ENCODE data around the gene FAM20C. TPM values are rescaled to one million over a fixed set of nuclear protein-coding genes. Genes with fewer than 3 reads are reported as not detected.
A peak's percentile ranks its signal among the peaks of the same experiment; 100 is the strongest.

FAM20C gene
- polyA plus RNA-seq (ENCODE audit: insufficient read length): 32.0 TPM

DNA sequence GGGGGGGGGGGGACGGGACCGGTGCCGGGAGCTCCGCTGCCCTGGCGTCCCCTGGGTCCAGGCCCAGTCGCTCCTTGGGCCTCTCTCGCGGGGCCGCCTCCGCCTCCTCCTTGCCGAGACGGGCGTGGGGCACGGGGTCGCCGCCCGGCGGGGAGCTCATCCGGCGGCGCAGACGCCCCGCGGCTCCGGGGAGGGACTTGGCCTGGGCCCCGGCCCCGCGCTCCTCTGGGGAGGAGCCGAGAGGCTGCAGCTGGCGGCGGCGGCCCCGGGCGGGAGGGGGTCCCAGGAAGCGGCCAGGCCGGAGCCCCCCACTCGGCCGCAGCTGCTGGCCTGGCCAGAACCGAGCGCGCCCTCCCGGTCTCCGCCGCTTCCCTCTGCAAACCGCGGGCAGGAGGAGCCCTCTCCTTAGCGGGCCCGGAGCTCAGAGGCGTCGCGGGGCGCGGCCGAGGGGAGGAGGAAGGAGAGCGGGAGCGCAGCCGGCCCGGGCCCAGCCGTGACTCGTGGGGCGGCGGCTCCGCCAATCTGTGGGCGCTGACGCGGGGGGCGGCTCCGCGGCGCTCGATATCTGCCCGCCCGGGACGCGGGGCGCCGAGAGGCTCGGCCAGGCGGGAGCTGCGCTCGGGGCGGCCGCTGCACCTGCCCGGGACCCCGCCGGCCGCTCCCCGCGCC, at the start of gene FAM20C:
FAM20C (plus strand) TSS at position 591 of the 669 bp plus-strand sequence. CDS start 629 bp downstream, outside the sequence.
- no peak for DNase-seq (ENCODE audit: low read depth)

DNA sequence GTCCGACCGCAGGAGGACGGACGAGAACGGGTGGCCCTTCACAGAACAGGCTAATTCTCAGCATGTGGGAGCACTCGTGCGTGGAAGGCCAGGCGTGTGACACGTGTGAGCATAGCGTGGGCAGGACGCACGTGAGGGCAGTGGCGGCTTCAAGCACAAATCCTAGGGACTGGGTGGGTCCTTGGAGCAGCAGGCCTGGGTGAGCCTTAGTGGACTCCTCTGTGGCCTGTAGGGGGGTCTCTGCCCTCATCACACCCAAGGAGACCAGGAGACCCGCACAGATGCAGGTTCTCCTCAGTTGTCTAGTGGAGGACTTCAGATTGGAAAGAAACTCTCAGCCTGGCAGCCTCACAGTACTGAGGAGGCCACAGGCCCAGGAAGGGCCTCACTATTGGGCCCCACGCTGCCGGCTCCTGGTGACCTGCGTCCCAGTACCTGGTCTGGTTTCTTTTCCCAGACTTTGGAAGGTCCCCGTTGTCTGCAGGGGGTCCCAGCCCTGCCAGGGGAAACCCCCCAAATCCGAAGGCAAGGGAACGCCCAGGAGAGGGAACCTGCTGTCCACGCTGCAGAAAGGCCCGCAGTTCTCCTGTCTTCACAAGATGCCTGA, 49.1 kb upstream of the FAM20C start:
- no peak for DNase-seq (ENCODE audit: low read depth)

DNA sequence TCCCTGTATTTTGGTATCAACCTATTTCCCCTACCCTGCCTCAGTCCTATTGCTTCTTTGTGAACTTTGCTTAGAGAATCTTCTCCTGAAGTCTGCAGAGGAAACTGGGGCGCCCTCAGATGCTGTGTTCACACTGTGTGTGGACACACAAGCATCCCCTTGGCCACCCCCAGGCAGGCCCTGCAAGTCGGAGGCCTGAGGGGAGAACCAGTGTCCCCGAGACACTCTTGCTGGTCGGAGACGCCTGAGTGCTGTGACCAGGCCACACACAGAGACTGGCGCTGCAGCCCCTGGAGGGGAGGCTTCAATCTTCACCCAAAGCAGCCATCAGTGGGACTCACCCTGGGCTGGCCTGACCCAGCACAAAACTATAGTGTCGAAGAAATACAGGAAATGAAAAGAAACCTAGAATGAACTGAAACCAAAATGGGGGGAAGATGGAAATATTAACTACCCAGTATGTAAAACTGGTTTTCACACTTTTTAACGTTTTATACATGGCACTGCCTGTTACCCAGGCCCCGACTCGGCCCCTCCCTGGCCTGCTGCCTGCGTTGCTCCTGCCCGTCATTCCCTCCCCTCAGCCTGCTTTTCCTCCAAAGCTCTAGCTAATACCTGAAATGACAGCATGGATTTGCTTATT, 48.4 kb upstream of the FAM20C start:
- DNase-seq (ENCODE audit: low read depth): no peak

DNA sequence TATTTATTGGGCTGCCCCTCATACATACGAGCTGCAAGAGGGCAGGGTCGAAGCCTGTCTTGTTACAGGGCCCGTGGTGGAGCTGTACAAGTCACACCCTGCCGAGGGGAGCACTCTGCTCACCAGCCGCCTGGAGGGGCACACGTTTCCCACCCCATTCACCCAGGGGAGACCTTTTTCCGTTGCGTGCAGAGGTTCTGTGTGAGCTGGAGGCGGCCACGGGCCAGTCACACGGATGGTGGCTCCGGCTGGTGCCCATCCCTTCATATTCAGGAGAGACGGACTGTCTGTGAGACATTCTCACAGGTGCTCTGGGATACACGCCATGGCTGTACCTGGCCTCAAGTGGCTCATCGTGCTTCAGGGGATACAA, 47.9 kb upstream of the FAM20C start:
- DNase-seq (ENCODE audit: low read depth): no peak

DNA sequence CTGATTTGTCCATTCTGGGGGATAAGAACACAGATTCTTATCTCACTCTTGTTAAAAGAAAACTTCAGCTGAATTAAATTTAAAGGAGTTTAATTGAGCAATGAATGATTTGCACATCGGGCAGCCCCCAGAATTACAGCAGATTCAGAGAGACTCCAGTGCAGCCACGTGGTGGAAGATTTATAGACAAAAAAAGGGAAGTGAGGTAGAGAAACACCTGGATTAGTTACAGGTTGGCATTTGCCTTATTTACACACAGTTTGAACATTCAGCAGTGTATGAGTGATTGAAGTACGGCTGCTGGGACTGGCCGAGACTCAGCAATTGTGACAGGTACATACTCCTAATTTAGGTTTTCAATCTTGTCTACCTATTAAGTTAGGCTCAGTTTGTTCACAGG, 46.5 kb upstream of the FAM20C start:
- no peak for DNase-seq (ENCODE audit: low read depth)

DNA sequence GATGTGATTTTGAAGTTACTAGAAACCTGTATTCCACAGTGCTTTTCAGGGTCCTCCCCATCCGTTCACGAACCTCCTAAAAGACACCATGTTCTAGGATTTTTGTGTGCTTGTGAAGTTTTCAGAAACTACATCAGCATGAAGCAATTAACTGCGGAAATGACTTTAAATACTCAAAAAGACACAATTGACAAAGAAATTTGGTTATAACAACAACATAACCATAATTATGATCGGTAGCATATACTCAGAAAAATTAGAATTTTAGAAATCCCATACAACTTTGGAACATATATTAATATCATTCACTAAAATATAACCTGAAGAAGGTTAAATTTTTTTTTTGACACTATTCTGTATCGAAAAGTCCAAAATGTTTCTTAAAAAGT, 43.8 kb upstream of the FAM20C start:
- DNase-seq (ENCODE audit: low read depth): no peak

DNA sequence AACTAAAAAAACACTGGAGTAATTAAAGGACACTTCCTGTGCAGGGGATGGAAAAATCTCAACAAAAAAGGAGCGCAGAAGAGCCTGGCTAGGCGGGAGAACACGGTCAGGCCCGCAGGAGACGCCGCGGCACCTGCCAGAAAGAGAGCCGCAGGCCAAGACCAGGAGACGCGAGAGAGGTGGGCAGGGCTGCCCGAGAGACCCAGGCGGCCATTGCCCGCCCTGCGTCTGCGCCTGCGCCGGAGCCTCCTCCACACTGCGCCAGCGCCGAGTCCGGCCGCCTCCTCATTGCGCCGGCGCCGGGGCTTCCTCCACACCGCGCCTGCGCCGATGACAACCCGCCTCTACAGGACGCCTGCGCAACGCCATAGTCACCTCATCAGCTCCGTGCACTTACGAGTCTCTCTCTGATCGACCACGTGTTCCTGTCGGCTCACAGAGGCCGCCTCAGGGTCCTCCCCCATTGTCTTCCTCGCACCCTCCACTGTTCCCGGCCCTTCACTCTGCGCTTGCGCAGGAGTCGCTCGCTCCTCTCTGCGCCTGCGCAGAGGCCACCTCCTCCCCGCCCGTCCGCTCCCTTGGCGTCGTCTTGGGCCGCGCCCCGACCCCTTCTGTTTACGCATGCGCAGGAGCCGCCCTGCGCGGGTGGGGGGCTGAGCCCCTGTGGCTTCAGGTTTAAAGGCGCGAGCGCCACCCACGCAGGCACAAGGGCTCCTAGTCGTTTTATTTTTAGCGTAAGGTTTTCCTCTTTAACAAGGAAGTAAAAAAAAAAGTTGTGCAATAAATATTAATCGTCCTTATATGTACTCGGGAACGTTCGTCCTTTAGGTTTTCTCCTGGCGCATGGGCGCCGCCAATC, 43.2 kb upstream of the FAM20C start:
- peak; percentile 98 for DNase-seq (ENCODE audit: low read depth)

DNA sequence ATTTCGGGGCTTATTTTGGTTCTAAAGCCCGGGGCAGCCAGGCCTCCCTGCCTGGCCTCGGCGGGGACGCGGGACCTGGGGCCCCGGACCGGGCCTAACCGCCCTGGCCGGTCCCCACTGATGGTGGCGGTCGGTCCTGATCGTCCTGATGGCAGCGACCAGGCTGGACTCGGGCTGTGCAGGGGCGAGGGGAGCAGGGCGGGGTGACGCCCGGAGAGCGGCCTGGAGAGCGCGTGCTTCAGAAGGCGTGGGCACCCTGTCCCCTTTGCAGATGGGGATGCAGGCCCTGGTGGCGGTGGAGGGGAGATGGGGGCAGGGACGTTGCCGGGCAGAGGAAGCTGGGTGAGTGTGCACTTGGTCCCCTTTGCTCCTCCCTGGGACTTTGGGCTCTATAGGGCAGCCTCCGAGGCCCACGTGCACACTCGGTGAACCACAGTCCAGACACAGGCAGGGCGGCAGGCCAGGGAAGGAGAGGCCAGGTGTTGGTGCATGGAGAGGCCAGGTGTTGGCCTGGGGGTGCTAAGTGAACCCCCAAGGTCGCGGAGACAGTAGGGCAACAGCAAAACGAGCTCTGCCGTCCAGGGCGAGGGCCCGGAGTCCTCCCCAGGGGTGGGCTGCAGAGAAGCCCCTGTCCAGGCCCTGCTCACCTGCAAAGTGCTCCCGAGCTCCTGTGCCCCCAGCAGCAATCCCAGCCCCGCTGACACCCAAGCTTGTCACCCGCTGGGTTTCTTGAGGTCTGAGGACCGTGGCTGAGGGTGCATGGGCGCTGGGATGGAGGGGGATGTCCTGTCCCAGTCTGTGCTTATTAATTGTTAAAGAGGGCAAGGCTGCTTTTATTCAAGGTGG, 42.4 kb upstream of the FAM20C start:
- DNase-seq (ENCODE audit: low read depth): no peak

DNA sequence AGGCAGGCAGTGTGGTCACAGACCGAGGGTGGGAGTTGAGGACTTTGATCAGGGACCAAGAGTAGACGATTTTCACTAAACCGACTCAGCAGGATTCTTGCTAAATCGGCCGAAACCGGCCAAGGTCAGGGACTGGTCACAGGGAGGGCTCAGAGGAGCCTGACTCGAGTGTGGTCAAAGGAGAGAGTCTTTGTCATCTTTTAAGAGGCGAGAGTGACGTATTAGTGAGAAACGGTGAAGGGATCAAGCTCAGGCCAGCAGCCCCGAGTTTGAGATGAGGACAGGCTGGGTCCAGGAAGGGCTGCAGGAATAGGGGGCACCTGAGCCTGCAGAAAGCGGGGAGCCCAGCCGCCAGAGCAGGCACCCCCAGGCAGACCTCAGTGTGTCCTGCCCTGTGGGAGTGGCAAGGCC, 41.6 kb upstream of the FAM20C start:
- DNase-seq (ENCODE audit: low read depth): no peak

DNA sequence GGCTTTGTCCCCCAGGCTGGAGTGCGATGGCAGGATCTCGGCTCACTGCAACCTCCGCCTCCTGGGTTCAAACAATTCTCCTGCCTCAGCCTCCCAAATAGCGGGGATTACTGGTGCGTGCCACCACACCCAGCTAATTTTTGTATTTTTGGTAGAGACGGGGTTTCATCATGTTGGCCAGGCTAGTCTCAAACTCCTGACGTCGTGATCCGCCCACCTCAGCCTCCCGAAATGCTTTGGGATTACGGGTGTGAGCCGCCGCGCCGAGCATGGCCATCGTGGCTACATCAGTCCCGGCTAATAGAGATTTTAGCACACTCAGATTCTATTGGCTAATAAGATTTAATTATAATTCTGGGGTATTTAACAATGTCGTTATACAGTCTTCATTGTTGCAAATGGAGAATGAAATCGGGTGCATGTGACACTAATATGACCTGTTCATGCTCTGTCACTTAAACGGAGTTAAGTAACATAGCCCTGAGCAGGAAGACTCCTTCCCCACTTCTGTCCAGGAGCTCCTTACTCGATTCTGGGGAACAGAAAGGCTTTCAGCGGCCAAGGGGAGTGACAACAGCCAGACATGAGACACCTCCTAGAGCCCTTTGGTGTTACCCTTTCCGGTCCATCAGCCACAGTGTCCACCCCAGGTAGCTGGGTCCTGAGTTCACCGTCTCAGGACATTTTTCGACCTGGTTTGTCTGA, 40.9 kb upstream of the FAM20C start:
- DNase-seq (ENCODE audit: low read depth): no peak

DNA sequence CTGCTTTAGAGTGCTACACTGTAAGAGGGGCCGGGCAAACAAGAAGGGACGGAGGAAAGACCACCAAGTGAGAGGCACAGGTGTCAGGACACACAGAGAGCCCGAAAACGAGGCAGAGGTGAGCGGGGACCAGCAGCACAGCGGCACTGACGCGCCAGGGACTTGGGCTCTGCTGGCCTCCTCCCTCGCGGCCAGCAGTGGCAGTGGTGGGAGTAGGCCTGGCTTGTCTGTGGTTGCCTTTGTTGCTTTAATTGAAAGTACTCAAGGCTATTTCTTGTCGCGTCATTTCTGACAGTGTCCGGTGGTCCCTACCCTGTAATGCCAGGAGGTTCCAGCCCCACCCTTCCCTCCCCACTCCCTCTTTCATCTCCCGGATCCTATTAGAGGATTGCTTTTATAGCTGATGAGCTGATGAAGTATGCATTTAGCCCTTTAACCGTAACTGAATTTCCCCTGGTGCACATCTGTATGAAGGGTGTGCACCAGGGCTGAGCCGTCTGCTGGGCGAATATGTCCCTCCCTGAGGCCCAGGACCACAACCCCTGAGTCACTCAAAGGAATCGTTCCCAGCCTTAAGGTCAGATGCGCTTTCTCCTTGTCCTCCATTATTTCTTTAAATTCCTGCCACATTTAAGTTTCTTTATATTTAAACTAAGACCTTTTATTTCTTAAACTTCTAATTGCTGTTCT, 39.5 kb upstream of the FAM20C start:
- DNase-seq (ENCODE audit: low read depth): no peak

DNA sequence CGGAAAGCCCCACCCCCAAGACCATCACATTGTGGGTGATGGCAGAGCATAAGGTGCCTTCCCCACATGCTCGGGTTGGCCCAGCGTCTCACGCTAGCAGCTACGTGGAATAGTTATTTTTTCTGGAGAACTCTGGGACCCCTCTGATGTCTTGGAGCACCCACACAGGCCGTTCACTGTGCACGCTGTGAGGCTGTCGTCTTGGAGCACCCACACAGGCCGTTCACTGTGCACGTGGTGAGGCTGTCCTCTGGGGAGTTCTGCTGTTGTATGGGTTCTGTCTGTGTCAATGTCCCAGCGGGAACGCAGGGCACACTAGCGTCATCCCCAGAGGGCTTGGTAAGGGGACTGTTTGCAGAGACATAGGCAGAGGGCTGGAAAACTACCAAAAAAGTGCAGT, 38.8 kb upstream of the FAM20C start:
- DNase-seq (ENCODE audit: low read depth): no peak

DNA sequence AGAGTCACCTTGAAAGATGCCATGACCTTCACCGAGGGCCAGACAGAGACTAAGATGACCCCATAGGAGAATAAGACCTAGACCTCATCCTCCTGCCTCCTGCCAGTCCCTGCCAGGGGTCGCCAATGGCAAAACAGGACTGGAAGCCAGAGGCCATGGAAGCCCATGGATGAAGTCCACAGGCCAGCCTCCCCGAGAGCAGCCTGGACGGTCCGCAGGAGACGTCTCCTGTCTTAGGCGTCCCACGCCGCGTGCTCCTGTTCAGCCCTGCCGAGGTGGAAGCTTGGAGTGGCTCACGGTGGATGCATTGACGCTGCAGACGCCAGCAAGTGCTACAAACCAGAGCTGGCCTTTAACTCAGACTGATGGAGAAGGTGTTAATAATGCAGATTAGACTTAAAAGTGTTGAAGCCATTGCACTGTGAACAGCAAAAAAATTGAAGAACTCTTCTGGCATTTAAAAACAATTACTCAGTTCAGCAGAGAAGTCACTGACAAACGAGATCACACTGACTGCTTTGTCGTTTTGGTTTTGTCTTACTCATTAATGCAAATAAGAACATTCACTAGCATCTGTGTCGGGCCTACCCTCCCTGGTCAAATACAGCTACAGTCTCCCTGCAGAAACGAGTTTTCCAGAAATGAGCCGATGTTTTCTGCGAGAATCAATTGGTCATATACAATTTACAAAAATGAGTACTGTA, 38.1 kb upstream of the FAM20C start:
- no peak for DNase-seq (ENCODE audit: low read depth)

DNA sequence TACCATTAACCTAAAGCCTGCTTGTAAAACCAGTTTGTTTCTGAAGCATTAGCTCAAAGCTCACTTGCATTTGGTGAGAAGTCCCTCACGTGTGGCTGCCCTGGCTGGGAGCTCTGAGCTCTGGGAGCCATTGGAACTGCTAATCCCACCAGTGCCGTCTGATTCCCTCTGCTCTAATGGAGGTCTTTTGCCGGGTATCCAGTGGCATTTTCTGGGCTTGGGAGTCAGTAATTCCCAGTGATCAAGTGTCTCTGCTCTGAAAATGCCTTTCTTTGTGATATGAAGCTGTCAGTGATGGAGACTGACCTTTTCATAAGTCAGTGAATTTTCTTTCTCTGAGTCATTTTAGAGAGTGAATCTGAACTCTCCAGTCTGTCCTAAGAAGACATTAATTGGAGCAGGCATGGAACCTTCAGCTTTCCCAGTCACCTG, 36.9 kb upstream of the FAM20C start:
- DNase-seq (ENCODE audit: low read depth): no peak

DNA sequence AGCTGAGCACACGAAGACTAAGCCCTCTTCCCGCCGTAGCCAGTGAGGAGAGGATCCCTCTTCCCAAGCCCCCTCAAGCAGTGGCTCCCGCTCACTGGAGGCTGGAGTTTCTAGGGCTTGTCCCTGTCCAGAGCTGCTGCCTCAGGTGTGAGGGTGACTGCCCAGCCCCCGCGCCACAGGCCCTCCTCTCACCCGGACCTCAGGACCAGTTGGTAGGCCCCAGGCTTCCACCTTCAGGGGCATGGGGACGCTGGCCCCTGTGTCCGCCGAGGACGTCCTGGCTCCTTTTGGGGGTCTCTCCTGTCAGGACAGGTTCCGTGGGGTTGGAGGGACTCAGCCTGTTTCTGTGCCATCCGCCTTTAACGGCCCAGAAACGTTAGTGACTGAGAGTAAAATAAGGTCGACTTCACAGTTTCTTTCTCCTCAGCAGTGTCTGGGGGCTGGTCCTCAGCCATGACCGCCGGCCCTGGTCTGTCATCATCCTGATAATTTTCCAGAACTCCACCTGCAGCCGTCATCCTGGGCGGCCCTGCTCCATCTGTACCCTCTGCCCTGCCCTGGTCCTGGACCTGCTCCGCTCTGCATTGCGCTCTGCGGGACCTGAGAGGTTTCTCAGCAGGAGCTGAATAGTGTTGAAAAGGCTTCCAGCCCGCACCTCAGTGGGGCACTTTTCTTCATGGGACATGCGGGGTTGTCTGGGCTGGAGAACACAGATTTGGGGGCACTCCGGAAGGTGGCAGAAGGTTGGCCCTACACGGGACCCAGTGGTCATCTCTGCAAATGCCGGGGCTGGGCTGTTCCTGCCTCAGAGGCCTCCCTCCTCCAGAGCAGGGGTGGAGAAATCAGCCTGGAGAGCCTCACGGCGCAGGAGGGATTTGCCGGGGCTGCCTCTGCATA, 36.0 kb upstream of the FAM20C start:
- no peak for DNase-seq (ENCODE audit: low read depth)

DNA sequence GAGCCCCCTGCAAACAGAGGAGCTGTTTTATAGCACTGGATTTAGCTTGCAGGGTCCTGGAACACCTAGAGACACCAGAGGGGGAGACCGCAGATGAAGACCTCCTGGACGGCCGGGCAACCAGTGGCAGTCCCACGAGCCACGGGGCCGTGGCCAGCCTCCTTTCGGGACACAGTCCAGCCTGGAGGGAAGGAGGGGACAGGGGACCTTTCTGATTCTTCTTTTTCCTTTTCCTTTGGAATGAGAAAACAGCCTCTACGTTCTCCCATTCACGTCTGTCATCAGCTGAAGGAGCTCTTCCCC, 35.4 kb upstream of the FAM20C start:
- DNase-seq (ENCODE audit: low read depth): no peak

DNA sequence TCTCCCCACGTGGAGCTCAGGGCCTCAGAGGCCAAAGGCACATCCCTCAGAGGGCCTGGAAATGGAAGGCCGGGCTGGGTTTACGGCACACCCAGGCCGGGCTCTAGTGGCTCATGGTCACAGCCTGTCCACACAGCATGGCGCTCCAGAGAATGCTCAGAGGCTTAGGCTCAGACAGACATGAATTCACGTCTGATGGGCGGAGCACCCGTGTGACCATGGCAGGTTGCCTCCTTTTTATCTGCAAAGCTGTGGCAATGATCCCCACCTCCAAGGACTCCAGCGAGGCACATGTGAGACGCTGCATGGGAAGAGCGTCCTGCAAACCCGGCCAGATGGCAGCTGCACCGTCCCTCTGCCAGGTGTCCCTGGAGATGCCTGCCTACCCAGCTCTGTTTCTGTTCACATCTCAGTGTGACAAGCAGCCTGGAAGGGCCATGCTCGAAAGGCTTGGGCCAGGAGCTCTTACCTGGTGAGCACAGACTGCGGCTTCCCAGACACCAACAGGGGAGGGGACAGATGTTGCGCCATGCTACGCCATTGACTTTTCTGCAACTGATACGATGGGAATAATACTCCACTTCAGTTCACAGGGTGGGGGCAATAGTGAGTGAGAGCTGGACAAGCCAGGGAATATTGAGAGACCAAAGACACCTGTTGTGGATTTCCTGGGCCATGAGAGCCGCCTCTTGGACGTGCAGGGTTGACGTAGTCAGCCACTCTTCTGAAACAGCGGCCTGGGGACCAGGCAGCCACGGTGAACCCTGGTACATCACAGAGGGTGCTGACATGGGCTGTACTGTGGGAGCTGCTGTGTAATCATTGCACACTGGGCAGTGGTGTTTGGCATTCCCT, 34.4 kb upstream of the FAM20C start:
- DNase-seq (ENCODE audit: low read depth): no peak

DNA sequence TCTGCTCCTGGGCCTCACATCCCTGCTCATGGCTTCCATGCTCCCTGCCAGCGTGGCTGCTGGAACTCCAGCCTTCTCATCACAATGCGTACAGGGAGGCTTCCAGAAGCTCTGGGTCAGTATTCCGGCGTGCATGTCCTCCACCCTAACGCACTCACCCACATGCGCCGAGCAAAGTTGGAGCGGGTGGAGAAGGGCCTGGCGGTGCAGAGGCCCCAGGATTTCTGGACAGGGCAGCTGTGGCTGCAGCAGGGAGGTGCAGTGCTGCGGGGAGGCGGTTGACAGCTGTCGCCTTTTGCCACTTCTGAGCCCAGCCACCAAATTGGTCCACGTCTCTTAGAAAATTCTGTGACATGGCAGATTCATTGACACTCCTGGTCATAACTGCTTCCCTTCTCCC, 33.6 kb upstream of the FAM20C start:
- no peak for DNase-seq (ENCODE audit: low read depth)
